ENCODE results near the gene PWWP2B. TPM values are rescaled to one million over a fixed set of nuclear protein-coding genes. Genes with fewer than 3 reads are reported as not detected.

PWWP2B gene
- total and polyA plus RNA-seq, 2 donors (not counting 3 experiments of a cell fraction or from before 2014, with no cell fraction given) = 4.6 to 11.8 TPM

GRCh38 chr10:132360766-132361447 lies 36.1 kb upstream of the PWWP2B start:
- no peak overlapping the region for H3K4me3 ChIP-seq (replicated peaks in 1 of 3; ENCODE audit: insufficient read depth in 1 of 3, low read depth in 1 of 3, low read length in 3 of 3)
- TF ChIP-seq MYC (IDR thresholded peaks at IDR 0.05; ENCODE audit: low read depth, low read length) (no peak), CTCF (IDR thresholded peaks at IDR 0.05; ENCODE audit: extremely low read depth in 1 of 2, insufficient read depth in 1 of 2, low read depth in 1 of 2, low read length in 2 of 2) (peak; percentile 56 to 68)
- no peak overlapping the region for H3K27ac ChIP-seq (ENCODE audit: insufficient read depth, low read depth, low read length)
- H3K36me3 ChIP-seq (ENCODE audit: control insufficient read depth in 2 of 2, extremely low read depth in 1 of 2, insufficient read depth in 2 of 2, low read length in 2 of 2) = peaks cover 0 to under 1% of the 10 kb centered on the region in 2 experiments
- H3K4me1 ChIP-seq (ENCODE audit: control insufficient read depth, extremely low read depth, insufficient read depth, low read length) = no peaks in the 10 kb centered on the region
- POLR2A ChIA-PET = no interaction called here
- no peak overlapping the region for H2AFZ ChIP-seq (ENCODE audit: low read depth, low read length)
- H3K9me3 ChIP-seq (replicated peaks; ENCODE audit: control insufficient read depth, insufficient read depth, low read length) = no peaks in the 10 kb centered on the region
- H4K20me1 ChIP-seq (replicated peaks; ENCODE audit: control insufficient read depth, extremely low read depth, insufficient read depth, low read length) = no peaks in the 10 kb centered on the region
- H3K79me2 ChIP-seq (ENCODE audit: control insufficient read depth, insufficient read depth, low read length) = no peaks in the 10 kb centered on the region
- dilution Hi-C loops (cut with MboI; ENCODE audit: extremely low pct_ligation_motif_present, low sequenced_read_pairs) (no loop called here), intact Hi-C loops (cut with micrococcal nuclease) (no loop called here)
- BruUV-seq (replicated peaks) = no TSS peak
- no peak overlapping the region for H3K4me2 ChIP-seq (ENCODE audit: insufficient read depth, low read length)
- H3K9me1 ChIP-seq (replicated peaks; ENCODE audit: control insufficient read depth, extremely low read depth, insufficient read depth, low read length) = no peaks in the 10 kb centered on the region
- no peaks in the 10 kb centered on the region for H3K27me3 ChIP-seq (ENCODE audit: control insufficient read depth in 2 of 2, insufficient read depth in 2 of 2, low read length in 2 of 2)
- FAIRE-seq (peak; percentile 62), DNase-seq (ENCODE audit: low read depth, low spot score) (no peak)
- CTCF ChIA-PET = interaction anchor here (0.6 to 1.7 kb wide), 8 partner anchors 9 to 100 kb away, joined by 3 to 7 read pairs (median 4); partner anchors contain the start of gene STK32C
- H3K9ac ChIP-seq (replicated peaks; ENCODE audit: extremely low read depth, insufficient read depth, low read length) = no peak overlapping the region

- intact Hi-C loops (cut with micrococcal nuclease) (no loop called here), dilution Hi-C loops (cut with MboI; ENCODE audit: extremely low pct_ligation_motif_present, low sequenced_read_pairs) (no loop called here)
- FAIRE-seq = no peak
- Histone ChIP-seq H3K4me1 (ENCODE audit: control insufficient read depth, extremely low read depth, insufficient read depth, low read length) (no peaks in the 10 kb centered on the region), H3K4me3 (replicated peaks in 1 of 3; ENCODE audit: insufficient read depth in 1 of 3, low read depth in 1 of 3, low read length in 3 of 3) (no peak overlapping the region), H3K9ac (replicated peaks; ENCODE audit: extremely low read depth, insufficient read depth, low read length) (no peak overlapping the region), H3K79me2 (ENCODE audit: control insufficient read depth, insufficient read depth, low read length) (no peaks in the 10 kb centered on the region), H3K27me3 (ENCODE audit: control insufficient read depth in 2 of 2, insufficient read depth in 2 of 2, low read length in 2 of 2) (no peaks in the 10 kb centered on the region), H3K9me1 (replicated peaks; ENCODE audit: control insufficient read depth, extremely low read depth, insufficient read depth, low read length) (no peaks in the 10 kb centered on the region), H3K36me3 (ENCODE audit: control insufficient read depth in 2 of 2, extremely low read depth in 1 of 2, insufficient read depth in 2 of 2, low read length in 2 of 2) (no peaks in the 10 kb centered on the region), H3K4me2 (ENCODE audit: insufficient read depth, low read length) (no peak overlapping the region), H2AFZ (ENCODE audit: low read depth, low read length) (no peak overlapping the region), H4K20me1 (replicated peaks; ENCODE audit: control insufficient read depth, extremely low read depth, insufficient read depth, low read length) (no peaks in the 10 kb centered on the region), H3K27ac (ENCODE audit: insufficient read depth, low read depth, low read length) (no peak overlapping the region), H3K9me3 (replicated peaks; ENCODE audit: control insufficient read depth, insufficient read depth, low read length) (no peaks in the 10 kb centered on the region)
- ChIA-PET POLR2A (no interaction called here), CTCF (interaction anchor here (1.1 kb wide), 1 partner anchor 99 kb away, joined by 3 read pairs; no protein-coding TSS in a partner anchor)
- TF ChIP-seq FOS (IDR thresholded peaks at IDR 0.05; ENCODE audit: borderline replicate concordance, insufficient read depth, low read length) = no peak
- no peak for TF ChIP-seq JUN (IDR thresholded peaks at IDR 0.05; ENCODE audit: borderline replicate concordance, insufficient read depth, insufficient read length, low read depth)
- no peak for TF ChIP-seq EZH2 (IDR thresholded peaks at IDR 0.05; ENCODE audit: borderline replicate concordance, low read depth, low read length, severe bottlenecking)
- TF ChIP-seq GATA2 (IDR thresholded peaks at IDR 0.05; ENCODE audit: insufficient read depth, insufficient read length, low read depth, low read length) = no peak
- no peak for TF ChIP-seq POLR2A (IDR thresholded peaks at IDR 0.05; ENCODE audit: low read depth, low read length)
- TF ChIP-seq POLR2AphosphoS5 (IDR thresholded peaks at IDR 0.05; ENCODE audit: insufficient read depth, low read depth, low read length) = no peak
- BruUV-seq (replicated peaks) = no TSS peak
- DNase-seq (ENCODE audit: low read depth, low spot score) = no peak
Observed at GRCh38 chr10:132361581-132362101, 35.4 kb upstream of the PWWP2B start.
